Endothelial cell of umbilical vein (primary cell): ENCODE results near the gene NLRP13. TPM values are rescaled to one million over a fixed set of nuclear protein-coding genes. Genes with fewer than 3 reads are reported as not detected.

Experiments used
- BruUV-seq: library from RNA; stranded (reverse); fragments of 400-500 nt; replicated peaks from 2 replicates; lab custom pipeline; 2021; lab: Mats Ljungman, UMichigan
- CTCF ChIA-PET: fragments of 300-600, 350-600 bp; sonication (Branson Sonifier 250); formaldehyde crosslinking; loops from one replicate; lab custom pipeline; 2021; ENCODE audit warnings: antibody characterized with exemption, inconsistent platforms; lab: Charles Lee
- POLR2A ChIA-PET: fragments of 300-600, 350-600 bp; sonication (Branson Sonifier 250); formaldehyde crosslinking; loops from one replicate; lab custom pipeline; 2021; ENCODE audit warnings: antibody characterized with exemption, inconsistent platforms; lab: Charles Lee
- DNase-seq: peaks from one replicate; pipeline ENCODE4 v3.0.0-alpha.2; 2011; ENCODE audit warnings: low read depth, low spot score
- FAIRE-seq: peaks from 2 replicates; lab custom pipeline; 2011; peaks lifted over from hg19 to GRCh38; lab: Jason Lieb, UNC
- H2AFZ ChIP-seq: 2 replicates; pipeline ENCODE4 v1.6.0; 2012; ENCODE audit warnings: low read depth, low read length, control low read depth, inconsistent platforms
- H3K27ac ChIP-seq: 2 replicates; pipeline ENCODE4 v1.5.1; 2011; ENCODE audit warnings: low read depth, mild to moderate bottlenecking, control low read depth, low read length, moderate library complexity; ENCODE audit not compliant: insufficient read depth
- H3K27me3 ChIP-seq, 2 experiments: 2 replicates each; pipeline versions ENCODE4 v1.6.0 to v1.6.1; 2011; ENCODE audit warnings: low read length in 2 of 2, mixed read lengths in 1 of 2; ENCODE audit not compliant: control insufficient read depth in 2 of 2, insufficient read depth in 2 of 2
- H3K36me3 ChIP-seq, 2 experiments: 2 replicates in 1 of 2; 3 replicates in 1 of 2; pipeline ENCODE4 v1.5.1; 2011; ENCODE audit warnings: low read length in 2 of 2, mild to moderate bottlenecking in 1 of 2, moderate library complexity in 1 of 2; ENCODE audit not compliant: control insufficient read depth in 2 of 2, insufficient read depth in 2 of 2; ENCODE audit errors: extremely low read depth in 1 of 2
- H3K4me1 ChIP-seq: 3 replicates; pipeline ENCODE4 v1.5.1; 2011; ENCODE audit warnings: mild to moderate bottlenecking, low read length; ENCODE audit not compliant: control insufficient read depth, insufficient read depth; ENCODE audit errors: extremely low read depth
- H3K4me2 ChIP-seq: 2 replicates; pipeline ENCODE4 v1.6.1; 2011; ENCODE audit warnings: low read length, control low read depth, mixed read lengths; ENCODE audit not compliant: insufficient read depth
- H3K4me3 ChIP-seq, 3 experiments: fragments of 200-600 bp in 1 of 3; sonication (generic), shearing (Covaris generic) in 1 of 3; replicated peaks in 1 of 3; 2 replicates each; pipeline ENCODE4 v1.5.1; 2011 to 2016; ENCODE audit warnings: control low read depth in 3 of 3, low read length in 3 of 3, mild to moderate bottlenecking in 2 of 3, inconsistent platforms in 1 of 3, low read depth in 1 of 3, moderate library complexity in 1 of 3; ENCODE audit not compliant: insufficient read depth in 1 of 3
- H3K79me2 ChIP-seq: 2 replicates; pipeline ENCODE4 v1.6.0; 2012; ENCODE audit warnings: low read length, inconsistent platforms; ENCODE audit not compliant: control insufficient read depth, insufficient read depth
- H3K9ac ChIP-seq: replicated peaks from 2 replicates; pipeline ENCODE3; 2011; ENCODE audit warnings: low read length, control low read depth; ENCODE audit not compliant: insufficient read depth; ENCODE audit errors: extremely low read depth
- H3K9me1 ChIP-seq: replicated peaks from 3 replicates; pipeline ENCODE4 v1.6.0; 2011; ENCODE audit warnings: mild to moderate bottlenecking, low read length; ENCODE audit not compliant: control insufficient read depth, insufficient read depth; ENCODE audit errors: extremely low read depth
- H3K9me3 ChIP-seq: replicated peaks from 2 replicates; pipeline ENCODE4 v1.5.1; 2012; ENCODE audit warnings: low read length, inconsistent platforms; ENCODE audit not compliant: control insufficient read depth, insufficient read depth
- H4K20me1 ChIP-seq: replicated peaks from 2 replicates; pipeline ENCODE3; 2011; ENCODE audit warnings: mild to moderate bottlenecking, low read length; ENCODE audit not compliant: control insufficient read depth, insufficient read depth; ENCODE audit errors: extremely low read depth
- EZH2 ChIP-seq: IDR thresholded peaks from 2 replicates; pipeline ENCODE4 v1.6.1; 2012; ENCODE audit warnings: borderline replicate concordance, low read depth, mild to moderate bottlenecking, moderate library complexity, low read length, inconsistent platforms; ENCODE audit not compliant: severe bottlenecking
- FOS ChIP-seq: IDR thresholded peaks from 2 replicates; pipeline ENCODE4 v1.6.1; 2011; ENCODE audit warnings: mild to moderate bottlenecking, low read length, moderate library complexity, borderline replicate concordance; ENCODE audit not compliant: insufficient read depth
- GATA2 ChIP-seq: IDR thresholded peaks from 2 replicates; pipeline ENCODE4 v1.7.0; 2011; ENCODE audit warnings: low read depth, mild to moderate bottlenecking, moderate library complexity, mixed read lengths, low read length; ENCODE audit not compliant: insufficient read length, insufficient read depth
- JUN ChIP-seq: IDR thresholded peaks from 2 replicates; pipeline ENCODE4 v1.6.1; 2011; ENCODE audit warnings: borderline replicate concordance, low read depth; ENCODE audit not compliant: insufficient read length, insufficient read depth
- MYC ChIP-seq: IDR thresholded peaks from one replicate; pipeline ENCODE4 v1.6.1; 2011; ENCODE audit warnings: mild to moderate bottlenecking, low read depth, low read length
- POLR2A ChIP-seq: IDR thresholded peaks from 2 replicates; pipeline ENCODE4 v1.6.1; 2012; ENCODE audit warnings: low read depth, mild to moderate bottlenecking, control low read depth, low read length
- POLR2AphosphoS5 ChIP-seq: IDR thresholded peaks from 2 replicates; pipeline ENCODE4 v1.6.1; 2012; ENCODE audit warnings: low read depth, mild to moderate bottlenecking, control low read depth, low read length, moderate library complexity; ENCODE audit not compliant: insufficient read depth
- dilution Hi-C: fragments of 300-500 bp; cut with MboI; formaldehyde crosslinking; loops from one replicate; pipeline ENCODE4 v1.15.0; 2019; ENCODE audit warnings: low sequenced_read_pairs; ENCODE audit not compliant: extremely low pct_ligation_motif_present
- intact Hi-C: fragments of 100-400 bp; cut with micrococcal nuclease; formaldehyde crosslinking; loops from one replicate; pipeline ENCODE4 v1.10.0; 2022
- polyA plus RNA-seq, 4 experiments: library from polyadenylated mRNA; depleted of rRNA in 3 of 4; stranded (reverse) in 3 of 4; unstranded in 1 of 4; fragments of >200 nt; gene quantifications; 2 replicates each; pipeline versions ENCODE4 v1.2.1 to v1.2.3, GENCODE V29; 2011 to 2012; ENCODE audit warnings: missing spikeins in 1 of 4
- total RNA-seq: library from RNA; stranded (reverse); gene quantifications from 2 replicates; pipeline ENCODE4 v1.2.3, GENCODE V29; 2021
- TF ChIP-seq, protein P1 (sequence below), 2 donors: IDR thresholded peaks; 1 replicate in 1 of 2; 2 replicates in 1 of 2; pipeline ENCODE4 v1.5.1; 2011; ENCODE audit warnings: low read length in 2 of 2, mild to moderate bottlenecking in 2 of 2, moderate library complexity in 2 of 2, control low read depth in 1 of 2, inconsistent platforms in 1 of 2, low read depth in 1 of 2; ENCODE audit not compliant: insufficient read depth in 1 of 2; ENCODE audit errors: extremely low read depth in 1 of 2
- TF ChIP-seq, protein P2 (sequence below): IDR thresholded peaks from 2 replicates; pipeline ENCODE4 v1.6.1; 2011; ENCODE audit not compliant: insufficient read depth, insufficient read length

The NLRP13 gene
- total and polyA plus RNA-seq, 2 donors (not counting 3 experiments of a cell fraction or from before 2014, with no cell fraction given): not detected

DNA sequence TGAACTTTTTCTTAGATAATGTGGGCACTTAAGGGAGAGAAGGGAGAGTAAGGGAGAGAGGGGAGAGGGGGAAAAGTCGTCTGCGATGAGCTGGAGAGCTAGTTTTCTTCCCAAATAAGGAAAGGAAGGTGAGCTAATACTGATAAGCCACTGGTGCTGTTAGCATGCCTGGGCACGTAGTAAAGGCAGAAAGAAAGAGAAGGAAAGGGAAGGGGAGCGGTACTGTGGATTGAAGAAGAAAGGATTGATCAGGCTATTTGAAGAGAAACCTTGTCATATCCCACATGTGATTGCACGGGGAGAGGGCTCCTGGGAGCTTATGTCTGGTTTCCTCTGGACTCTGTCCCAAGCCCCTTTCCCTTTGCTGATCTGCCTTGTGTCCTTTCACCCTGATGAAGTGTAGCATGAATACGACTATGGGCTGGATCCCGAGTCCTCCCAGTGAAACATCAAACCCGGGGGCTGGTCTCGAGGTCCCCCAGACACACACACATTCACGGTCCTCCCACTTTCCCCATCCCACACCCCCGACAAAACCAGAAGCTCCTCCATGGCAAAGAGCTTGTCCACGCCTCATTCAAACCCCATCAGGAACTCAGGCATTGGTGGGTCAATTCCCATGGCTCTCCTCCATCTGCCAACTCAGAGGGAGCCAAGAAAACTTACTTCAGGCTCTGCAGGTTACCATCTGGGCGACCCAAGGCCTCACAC is 30.6 kb downstream of the NLRP13 start:
- ChIA-PET CTCF (no interaction called here), POLR2A (interaction anchor here (0.6 kb wide), 1 partner anchor 1285 kb away, joined by 3 read pairs; no protein-coding TSS in a partner anchor)
- H3K27ac ChIP-seq: no peak overlapping the region
- H4K20me1 ChIP-seq: no peaks in the 10 kb centered on the region
- DNase-seq (no peak), FAIRE-seq (no peak)
- H3K79me2 ChIP-seq: no peaks in the 10 kb centered on the region
- no peak overlapping the region for H3K9ac ChIP-seq
- no peaks in the 10 kb centered on the region for H3K4me1 ChIP-seq
- no peak overlapping the region for H3K4me3 ChIP-seq
- BruUV-seq: no TSS peak
- TF ChIP-seq JUN (no peak), EZH2 (no peak), MYC (no peak), POLR2A (no peak), POLR2AphosphoS5 (no peak), GATA2 (no peak), FOS (no peak)
- TF ChIP-seq, protein P1, sequence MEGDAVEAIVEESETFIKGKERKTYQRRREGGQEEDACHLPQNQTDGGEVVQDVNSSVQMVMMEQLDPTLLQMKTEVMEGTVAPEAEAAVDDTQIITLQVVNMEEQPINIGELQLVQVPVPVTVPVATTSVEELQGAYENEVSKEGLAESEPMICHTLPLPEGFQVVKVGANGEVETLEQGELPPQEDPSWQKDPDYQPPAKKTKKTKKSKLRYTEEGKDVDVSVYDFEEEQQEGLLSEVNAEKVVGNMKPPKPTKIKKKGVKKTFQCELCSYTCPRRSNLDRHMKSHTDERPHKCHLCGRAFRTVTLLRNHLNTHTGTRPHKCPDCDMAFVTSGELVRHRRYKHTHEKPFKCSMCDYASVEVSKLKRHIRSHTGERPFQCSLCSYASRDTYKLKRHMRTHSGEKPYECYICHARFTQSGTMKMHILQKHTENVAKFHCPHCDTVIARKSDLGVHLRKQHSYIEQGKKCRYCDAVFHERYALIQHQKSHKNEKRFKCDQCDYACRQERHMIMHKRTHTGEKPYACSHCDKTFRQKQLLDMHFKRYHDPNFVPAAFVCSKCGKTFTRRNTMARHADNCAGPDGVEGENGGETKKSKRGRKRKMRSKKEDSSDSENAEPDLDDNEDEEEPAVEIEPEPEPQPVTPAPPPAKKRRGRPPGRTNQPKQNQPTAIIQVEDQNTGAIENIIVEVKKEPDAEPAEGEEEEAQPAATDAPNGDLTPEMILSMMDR (IDR thresholded peaks at IDR 0.05; ENCODE audit: extremely low read depth in 1 of 2, insufficient read depth in 1 of 2, low read depth in 1 of 2, low read length in 2 of 2): no peak
- TF ChIP-seq, protein P2, sequence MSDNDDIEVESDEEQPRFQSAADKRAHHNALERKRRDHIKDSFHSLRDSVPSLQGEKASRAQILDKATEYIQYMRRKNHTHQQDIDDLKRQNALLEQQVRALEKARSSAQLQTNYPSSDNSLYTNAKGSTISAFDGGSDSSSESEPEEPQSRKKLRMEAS: no peak
- H3K4me2 ChIP-seq: no peak overlapping the region
- H3K27me3 ChIP-seq: no peaks in the 10 kb centered on the region
- dilution Hi-C loops: no loop called here
- no peaks in the 10 kb centered on the region for H3K36me3 ChIP-seq
- no peak overlapping the region for H2AFZ ChIP-seq
- intact Hi-C loops: no loop called here
- H3K9me3 ChIP-seq: peaks cover 2% of the 10 kb centered on the region
- H3K9me1 ChIP-seq: no peaks in the 10 kb centered on the region
